D721Med (cell line): ENCODE measurements around the gene PRSS36.
A peak's percentile ranks its signal among the peaks of the same experiment; 100 is the strongest.
"Not testable (repeated sequence)": the region's sequence is repeated elsewhere in the genome, so short reads cannot be mapped to it uniquely, and the experiment has no call there.

Experiments
- DNase-seq: peaks from one replicate; pipeline ENCODE4 v3.0.0; 2011; ENCODE audit warnings: low spot score; ENCODE audit not compliant: insufficient read length
- FAIRE-seq: peaks from 2 replicates; lab custom pipeline; 2011; peaks lifted over from hg19 to GRCh38; lab: Jason Lieb, UNC
- CTCF ChIP-seq: IDR thresholded peaks from 2 replicates; pipeline ENCODE4 v1.5.1; 2012; ENCODE audit warnings: mild to moderate bottlenecking, control low read depth; ENCODE audit not compliant: insufficient read depth; ENCODE audit errors: missing control alignments

The PRSS36 gene

GRCh38 chr16:31182391-31182790 is 32.5 kb upstream of the PRSS36 start:
- DNase-seq (no peak), FAIRE-seq (no peak)
- no peak for TF ChIP-seq CTCF

- FAIRE-seq (no peak), DNase-seq (no peak)
- no peak for TF ChIP-seq CTCF
Measured at GRCh38 chr16:31181102-31181830, 31.4 kb upstream of the PRSS36 start.

- DNase-seq = peak; percentile 81
- no peak for FAIRE-seq
- no peak for TF ChIP-seq CTCF
Measured at GRCh38 chr16:31179747-31180459, 30.0 kb upstream of the PRSS36 start, which contains the start of gene FUS. TSS of gene FUS (plus strand) at chr16:31180139. CDS start at chr16:31180215, 76 bp downstream.

- no peak for DNase-seq
- no peak for TF ChIP-seq CTCF
- no peak for FAIRE-seq
Measured at GRCh38 chr16:31179219-31179746, 29.4 kb upstream of the PRSS36 start.

- TF ChIP-seq CTCF = no peak
- DNase-seq (no peak), FAIRE-seq (no peak)
Measured at GRCh38 chr16:31177136-31177535, 27.3 kb upstream of the PRSS36 start.

- FAIRE-seq, DNase-seq: not testable (repeated sequence)
Measured at GRCh38 chr16:31170048-31170447, 20.2 kb upstream of the PRSS36 start.

- DNase-seq (no peak), FAIRE-seq (no peak)
- TF ChIP-seq CTCF = no peak
Measured at GRCh38 chr16:31168848-31169247, 19.0 kb upstream of the PRSS36 start.
